ENCODE measurements around the gene MYH2.

GRCh38 chr17:10523064-10523463 is 26.4 kb downstream of the MYH2 start:
- no peak for TF ChIP-seq POLR2A (IDR thresholded peaks at IDR 0.05; ENCODE audit: low read length)
- TF ChIP-seq GATA1 (IDR thresholded peaks at IDR 0.05; ENCODE audit: low read depth, low read length) = no peak
